NCI-H1930 (cell line): Measurements from ENCODE around the gene RGS5.

Experiments
- DNase-seq, 2 experiments: peaks; one replicate each; lab custom pipeline; 2025; lab: John Stamatoyannopoulos, UW

The RGS5 gene

GRCh38 chr1:163182330-163182949, 20.3 kb downstream of the RGS5 start:
- DNase-seq: no peak

GRCh38 chr1:163178628-163179027, 24.1 kb downstream of the RGS5 start:
- DNase-seq: no peak

GRCh38 chr1:163176797-163177196, 25.9 kb downstream of the RGS5 start:
- no peak for DNase-seq

- DNase-seq: no peak
These were observed 27.9 kb downstream of the RGS5 start for GRCh38 chr1:163174524-163175437.

DNA sequence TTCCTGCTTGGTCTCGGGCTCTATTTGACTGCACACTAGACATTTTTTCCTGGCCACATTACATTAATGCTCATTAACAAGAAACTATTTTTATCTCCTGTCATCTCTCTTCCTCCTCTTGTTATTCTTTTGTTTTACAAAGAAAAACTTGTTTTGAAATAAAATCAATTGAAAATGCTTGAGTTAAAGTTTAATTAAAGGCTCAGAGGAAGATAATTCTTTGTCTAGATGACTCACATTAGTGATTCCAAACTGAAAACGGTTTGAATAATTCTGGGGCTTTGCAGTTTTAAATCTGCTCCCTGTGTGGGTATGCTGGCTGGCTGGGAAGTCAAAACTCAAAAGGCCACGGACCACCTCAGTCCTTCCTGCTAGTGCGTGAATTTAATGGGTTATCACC, 29.6 kb downstream of the RGS5 start:
- no peak for DNase-seq

- no peak for DNase-seq
These were observed 30.1 kb downstream of the RGS5 start for GRCh38 chr1:163172596-163172995.

DNA sequence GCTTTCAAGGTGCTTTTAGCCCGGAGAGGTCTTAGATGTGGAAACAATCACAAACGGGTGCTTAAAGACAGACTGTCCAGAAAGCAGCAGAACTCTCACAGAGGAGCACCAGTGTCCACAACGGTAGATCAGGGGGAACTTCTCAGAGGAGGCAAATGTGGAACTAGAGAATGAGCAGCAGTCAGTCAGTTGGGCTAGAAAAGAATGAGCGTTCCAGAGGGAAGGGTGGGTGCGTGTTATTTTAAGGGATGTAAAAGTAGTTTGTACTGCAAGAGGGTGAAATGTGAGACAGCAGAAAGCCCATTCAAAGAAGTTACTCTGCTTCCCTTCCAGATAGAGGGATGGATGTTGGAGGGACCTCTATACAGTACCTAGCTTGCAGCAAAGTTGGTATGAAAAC, 30.9 kb downstream of the RGS5 start:
- DNase-seq: no peak

GRCh38 chr1:163170975-163171676, 31.6 kb downstream of the RGS5 start:
- no peak for DNase-seq

DNA sequence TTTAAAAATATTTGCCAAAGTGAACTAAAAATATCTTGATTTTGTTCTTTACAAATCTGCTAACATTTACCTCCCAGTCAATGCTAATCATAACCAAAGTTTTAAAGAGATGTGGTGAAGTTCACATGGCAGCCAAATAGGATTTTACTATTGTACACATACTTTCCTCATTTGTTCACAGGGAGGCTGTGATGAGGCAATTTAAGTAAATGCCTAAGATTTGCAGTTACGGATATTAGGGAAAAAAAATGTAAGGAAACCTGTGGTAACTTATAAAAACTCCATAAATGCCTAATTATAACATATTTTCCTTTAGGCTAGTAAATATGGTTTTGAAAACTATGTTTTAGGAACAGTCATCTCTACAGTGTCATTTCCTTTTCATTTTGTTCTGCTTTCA, 32.4 kb downstream of the RGS5 start:
- no peak for DNase-seq

GRCh38 chr1:163169553-163169952, 33.2 kb downstream of the RGS5 start:
- DNase-seq: no peak

- no peak for DNase-seq
These were observed 34.7 kb downstream of the RGS5 start for GRCh38 chr1:163168053-163168452.

DNA sequence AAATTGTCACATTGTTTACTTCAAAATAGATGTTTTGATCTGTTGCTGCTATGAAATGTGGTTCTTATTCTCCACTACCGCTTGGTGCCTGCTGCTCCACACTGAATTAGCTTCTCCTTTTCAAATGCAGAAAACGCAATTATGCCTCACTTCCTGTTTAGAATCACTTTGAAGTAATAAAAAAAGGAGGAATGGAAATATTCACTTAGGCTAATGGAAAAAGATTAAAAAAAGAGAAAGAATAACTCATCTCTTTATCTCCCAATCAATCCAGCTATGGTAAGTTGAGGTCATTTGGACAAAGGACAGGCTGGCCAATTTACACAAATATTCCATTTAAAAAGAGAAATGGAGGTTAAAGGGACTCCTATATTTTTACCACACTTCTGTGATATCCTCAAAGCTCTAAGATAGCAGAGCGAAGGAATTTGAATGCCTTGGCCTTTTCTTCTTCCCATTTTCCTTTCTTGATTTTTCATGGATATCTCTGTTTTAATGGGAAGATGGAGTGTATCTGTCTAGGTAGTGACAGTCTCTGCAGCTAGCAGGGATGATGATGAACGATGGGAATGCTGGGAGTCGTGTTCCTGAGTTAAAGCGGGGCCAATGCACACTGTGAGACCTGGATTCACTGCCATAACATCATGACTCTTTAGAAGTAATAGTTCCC, 35.7 kb downstream of the RGS5 start:
- DNase-seq: no peak

- DNase-seq: no peak
These were observed 37.6 kb downstream of the RGS5 start for GRCh38 chr1:163165119-163165518.

- DNase-seq: no peak
These were observed 38.7 kb downstream of the RGS5 start for GRCh38 chr1:163163881-163164582.

- no peak for DNase-seq
These were observed 39.6 kb downstream of the RGS5 start for GRCh38 chr1:163163163-163163562.

DNA sequence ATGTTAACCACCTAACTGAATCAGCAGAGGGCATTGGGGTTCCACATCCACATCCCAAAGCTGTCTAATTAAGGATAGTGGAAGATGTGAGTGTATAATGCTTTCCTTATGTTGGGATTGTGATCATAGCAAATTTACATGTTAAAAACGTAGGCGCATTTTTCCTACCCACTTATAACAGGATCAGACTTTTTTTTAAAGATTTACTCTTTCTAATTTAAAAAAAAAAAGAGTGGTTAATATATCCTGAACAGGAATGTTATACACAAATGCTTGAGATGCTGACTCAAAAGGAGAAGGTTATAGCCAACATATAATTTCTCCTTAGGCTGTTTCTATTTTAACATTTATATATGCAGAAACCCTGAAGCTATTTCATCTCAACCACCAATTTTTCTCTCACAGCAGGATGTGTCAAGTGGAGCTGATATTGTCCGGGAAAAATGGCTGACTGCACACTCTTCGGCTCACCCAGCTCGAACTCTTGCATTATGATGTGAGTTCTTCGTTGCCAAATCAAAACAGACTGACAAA, 40.3 kb downstream of the RGS5 start:
- DNase-seq: no peak

DNA sequence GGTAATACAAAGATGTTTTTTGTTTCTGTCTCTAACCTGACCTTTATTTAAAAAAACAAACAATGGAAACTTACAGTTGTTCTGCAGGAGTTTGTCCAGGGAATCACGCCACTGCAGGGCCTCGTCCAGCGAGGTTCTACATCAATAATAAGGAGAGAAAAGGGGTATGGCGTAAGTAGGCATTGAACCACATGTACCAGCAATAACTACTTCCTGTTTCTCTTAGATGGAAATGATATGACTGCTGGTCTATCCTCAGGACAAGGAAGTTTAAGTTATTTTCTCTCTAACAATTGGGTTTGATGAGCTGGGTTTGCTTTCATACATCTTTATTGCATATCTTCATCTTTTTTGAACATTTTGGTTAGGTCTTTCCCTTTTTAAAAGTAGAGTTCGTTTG, 40.9 kb downstream of the RGS5 start:
- DNase-seq: no peak

DNA sequence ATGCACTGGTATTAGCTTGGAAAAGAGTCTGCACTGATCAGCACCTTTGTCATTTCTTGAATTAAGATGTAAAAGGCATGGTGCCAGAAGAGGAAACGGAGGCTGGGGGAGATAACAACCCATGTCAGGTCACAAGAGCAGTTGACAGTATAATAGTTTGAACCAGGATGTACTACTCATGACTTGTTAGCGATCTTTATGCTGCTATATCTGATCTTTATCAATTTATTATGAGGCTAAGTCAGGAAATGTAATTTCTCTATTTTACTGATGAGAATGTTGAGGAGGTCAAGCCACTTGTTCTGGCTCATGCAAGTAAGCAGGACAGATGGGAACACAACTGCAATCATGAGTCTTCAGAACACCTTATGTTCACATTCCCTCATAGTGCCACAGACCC, 41.4 kb downstream of the RGS5 start:
- DNase-seq: no peak

GRCh38 chr1:163155606-163156005, 47.1 kb downstream of the RGS5 start:
- DNase-seq: no peak

GRCh38 chr1:163148911-163149310, 53.8 kb downstream of the RGS5 start:
- no peak for DNase-seq

DNA sequence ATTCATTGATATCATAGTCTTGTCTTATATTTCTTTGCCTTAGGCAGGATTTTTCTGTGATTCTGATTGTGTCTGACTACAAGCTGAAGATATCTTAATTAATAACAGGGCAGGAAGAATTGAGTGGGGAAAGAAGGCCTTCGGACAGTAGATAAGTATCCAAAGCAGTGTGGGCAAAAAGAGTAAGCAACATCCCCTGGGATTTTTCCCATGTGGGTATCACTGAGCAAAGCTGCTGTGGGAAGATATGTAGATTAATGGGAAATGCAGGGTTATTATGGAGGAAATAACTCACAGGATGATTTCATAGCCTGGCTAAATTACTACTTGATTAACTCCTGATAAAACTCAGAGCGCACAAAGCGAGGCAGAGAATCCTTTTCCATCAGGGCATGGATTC, 55.7 kb downstream of the RGS5 start:
- no peak for DNase-seq
